ENCODE results near the gene LRFN3.

DNA sequence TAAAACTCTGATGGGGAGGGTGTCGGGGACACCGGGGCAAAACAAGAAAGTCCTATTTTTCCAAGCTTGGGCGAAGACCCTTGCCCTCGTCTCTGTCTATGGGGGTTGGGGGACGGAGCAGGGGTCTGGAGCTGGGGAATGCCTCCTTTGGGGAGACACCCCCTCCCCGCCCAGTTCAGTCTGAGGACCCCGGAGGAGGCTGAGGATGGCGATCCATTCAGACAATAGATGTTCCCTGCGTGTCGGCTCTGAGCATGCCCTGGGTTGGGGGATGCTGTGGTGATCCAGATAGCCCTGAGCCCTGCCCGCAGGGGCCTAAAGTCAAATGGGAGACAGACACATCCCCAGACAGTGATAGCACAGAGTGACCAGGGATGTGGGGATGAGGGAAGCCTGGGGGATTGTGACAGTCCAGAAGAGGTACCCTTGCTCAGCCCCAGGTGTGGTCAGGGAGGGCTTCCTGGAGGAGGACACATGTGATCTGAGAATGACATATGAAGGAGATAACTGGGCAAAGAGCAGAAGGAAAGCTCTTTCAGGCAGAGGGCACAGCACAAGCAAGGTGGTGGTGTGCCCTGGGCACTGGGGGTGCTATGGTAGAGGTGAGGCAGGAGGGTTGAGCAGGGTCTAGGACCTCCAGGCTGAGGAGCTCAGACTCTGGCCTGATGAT lies 9.1 kb downstream of the LRFN3 start:
- TF ChIP-seq, protein P1, sequence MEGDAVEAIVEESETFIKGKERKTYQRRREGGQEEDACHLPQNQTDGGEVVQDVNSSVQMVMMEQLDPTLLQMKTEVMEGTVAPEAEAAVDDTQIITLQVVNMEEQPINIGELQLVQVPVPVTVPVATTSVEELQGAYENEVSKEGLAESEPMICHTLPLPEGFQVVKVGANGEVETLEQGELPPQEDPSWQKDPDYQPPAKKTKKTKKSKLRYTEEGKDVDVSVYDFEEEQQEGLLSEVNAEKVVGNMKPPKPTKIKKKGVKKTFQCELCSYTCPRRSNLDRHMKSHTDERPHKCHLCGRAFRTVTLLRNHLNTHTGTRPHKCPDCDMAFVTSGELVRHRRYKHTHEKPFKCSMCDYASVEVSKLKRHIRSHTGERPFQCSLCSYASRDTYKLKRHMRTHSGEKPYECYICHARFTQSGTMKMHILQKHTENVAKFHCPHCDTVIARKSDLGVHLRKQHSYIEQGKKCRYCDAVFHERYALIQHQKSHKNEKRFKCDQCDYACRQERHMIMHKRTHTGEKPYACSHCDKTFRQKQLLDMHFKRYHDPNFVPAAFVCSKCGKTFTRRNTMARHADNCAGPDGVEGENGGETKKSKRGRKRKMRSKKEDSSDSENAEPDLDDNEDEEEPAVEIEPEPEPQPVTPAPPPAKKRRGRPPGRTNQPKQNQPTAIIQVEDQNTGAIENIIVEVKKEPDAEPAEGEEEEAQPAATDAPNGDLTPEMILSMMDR (IDR thresholded peaks at IDR 0.05; ENCODE audit: low read depth, low read length, poor library complexity, severe bottlenecking): no peak
- TF ChIP-seq EZH2phosphoT487 (IDR thresholded peaks at IDR 0.05; ENCODE audit: borderline replicate concordance, low read length): no peak

Data from DOHH2 (cell line).